ENCODE data around the gene SLC25A11.

SLC25A11 gene, protein sequence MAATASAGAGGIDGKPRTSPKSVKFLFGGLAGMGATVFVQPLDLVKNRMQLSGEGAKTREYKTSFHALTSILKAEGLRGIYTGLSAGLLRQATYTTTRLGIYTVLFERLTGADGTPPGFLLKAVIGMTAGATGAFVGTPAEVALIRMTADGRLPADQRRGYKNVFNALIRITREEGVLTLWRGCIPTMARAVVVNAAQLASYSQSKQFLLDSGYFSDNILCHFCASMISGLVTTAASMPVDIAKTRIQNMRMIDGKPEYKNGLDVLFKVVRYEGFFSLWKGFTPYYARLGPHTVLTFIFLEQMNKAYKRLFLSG

DNA sequence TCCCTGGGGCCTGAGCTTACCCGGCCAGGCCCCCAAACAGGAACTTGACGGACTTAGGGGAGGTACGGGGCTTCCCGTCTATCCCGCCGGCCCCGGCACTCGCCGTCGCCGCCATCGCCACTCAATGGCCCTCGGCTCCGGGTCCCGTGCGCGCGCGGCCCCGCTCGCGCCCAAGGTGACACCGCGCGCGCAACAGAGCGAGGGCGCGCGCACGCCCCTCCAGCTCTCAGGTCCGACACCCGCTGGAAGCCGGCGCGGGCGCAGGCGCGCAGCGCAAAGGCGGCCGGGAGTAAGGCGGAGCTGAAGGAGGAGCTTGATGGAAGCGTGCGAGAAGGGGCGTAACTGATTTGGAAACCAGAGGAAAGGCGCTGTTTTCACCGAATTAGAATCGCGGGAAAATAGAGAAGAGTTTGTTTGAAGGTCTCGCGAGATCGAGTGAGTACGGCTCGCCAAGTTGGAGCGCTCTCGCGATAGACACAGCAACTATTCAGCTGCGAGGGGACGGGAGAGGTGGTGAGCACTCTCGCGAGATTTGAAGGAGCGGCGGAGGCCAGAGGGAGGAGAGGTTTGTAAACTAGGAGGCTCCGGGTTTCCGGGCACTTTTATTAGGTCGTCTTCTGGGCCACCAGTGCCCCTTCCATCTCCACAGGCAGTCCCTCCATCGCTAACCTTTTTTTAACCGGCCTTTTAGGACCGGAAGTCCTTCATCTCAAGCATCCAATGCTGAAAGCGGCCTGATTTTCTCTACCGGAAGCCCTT, at the start of gene SLC25A11, which contains the start of gene RNF167:
TSS of gene SLC25A11 (minus strand) at position 251 of the 759 bp plus-strand sequence. CDS start at position 115, 136 bp downstream.
TSS of gene RNF167 (plus strand) at position 473 of the 759 bp plus-strand sequence. CDS start 642 bp downstream, outside the sequence.
- peak; percentile 100 for DNase-seq

DNA sequence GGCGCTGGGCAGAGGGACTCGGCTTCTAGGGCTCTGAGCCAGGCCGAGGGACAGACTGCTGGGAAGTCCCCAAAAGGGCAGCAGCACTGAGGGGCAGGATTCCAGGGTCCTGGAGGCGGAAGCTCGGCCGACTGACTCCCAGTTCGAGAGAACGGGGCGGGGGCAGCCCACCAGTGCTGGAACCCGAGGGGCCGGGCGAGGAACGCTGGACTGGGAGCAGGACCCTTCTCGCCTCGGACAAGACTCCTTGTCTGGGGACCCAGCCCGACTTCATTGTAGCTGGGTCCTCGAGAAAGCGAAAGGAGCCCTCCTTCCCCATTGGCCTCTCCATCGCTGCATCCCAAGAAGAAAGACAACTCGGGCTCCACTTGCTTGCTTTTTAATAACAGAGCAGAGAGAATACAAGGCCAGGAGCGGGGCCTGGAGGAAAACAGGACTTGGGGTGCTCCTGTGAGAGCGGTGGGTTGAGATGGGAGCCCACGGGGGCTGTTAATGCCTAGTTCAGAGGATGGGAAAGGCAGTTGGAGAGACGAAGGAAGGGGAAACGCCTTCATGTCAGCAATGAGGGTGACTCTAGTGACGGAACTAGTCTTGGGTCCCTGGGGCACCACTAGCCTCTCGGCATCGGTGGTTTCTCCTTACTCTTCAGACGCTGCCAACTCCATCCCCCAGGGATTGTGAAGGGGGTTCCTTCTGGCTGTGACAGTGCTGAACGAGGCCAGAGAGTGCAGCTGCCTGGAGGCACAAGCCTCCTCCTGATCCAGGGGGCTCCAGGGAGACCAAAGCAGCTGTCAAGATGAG, 48.1 kb upstream of the SLC25A11 start:
- DNase-seq = no peak

DNA sequence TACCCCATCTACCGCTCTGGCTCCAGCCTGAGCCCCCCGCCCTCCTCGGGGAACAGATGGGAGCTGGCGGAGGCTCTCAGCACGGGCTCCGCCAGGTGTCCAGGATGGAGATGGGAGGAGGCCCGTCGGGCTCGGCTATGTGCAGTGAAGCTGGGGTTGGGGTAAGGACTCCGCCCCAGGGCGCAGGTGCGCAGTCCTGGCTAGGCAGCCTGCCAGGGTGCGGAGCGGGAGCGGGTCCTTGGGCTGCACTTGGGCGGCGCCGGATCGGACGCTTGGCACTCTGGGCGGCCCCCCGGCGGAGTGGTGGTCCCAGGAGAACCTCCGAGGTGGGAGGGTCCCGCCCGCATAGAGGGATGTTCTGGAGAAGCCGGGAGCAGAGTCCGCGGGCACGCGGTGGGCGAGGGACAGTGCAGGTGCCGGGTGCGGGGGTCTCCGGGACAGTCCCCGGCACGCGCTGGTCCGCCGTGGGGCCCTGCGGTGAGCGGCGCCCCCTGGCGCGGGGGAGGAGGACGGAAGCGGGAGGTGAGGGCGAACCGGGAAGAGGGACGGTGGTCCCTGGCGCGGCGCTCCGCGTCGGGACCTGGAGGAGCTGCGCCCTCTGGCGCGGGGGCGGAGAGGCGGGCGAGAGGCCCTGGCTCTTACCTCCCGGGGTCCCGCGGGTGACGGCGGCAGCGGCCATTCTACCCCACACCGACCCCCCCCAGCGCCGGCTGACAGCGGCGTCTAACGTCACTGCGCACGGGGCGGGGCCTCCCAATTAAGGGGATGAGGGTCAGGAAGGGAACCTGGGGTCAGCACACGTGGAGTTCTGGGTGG, 47.3 kb upstream of the SLC25A11 start, which contains the start of gene CAMTA2:
TSS of gene CAMTA2 (minus strand) at position 725 of the 816 bp plus-strand sequence. CDS start 1,453 bp downstream, outside the sequence.
- DNase-seq = peak; percentile 71

DNA sequence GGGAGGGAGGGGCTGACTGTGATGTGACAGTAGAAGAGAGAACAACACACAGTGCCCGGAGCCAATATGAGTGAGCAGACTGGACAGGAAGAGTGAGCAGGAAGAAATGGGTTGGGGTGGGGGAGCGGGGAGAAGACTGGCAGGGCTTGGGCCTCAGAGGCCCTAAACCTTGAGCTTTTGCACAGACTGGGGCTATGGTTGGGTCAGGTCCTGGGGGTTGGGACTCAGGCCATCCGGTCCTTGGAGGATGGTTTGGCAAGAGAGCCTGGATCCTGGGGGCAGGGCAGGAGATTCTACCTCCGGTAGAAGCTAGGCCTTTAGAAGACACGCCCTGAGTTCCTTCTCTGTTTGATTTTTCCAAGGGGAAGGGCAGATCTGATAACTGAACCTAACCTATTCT, 46.6 kb upstream of the SLC25A11 start:
- no peak for DNase-seq

DNA sequence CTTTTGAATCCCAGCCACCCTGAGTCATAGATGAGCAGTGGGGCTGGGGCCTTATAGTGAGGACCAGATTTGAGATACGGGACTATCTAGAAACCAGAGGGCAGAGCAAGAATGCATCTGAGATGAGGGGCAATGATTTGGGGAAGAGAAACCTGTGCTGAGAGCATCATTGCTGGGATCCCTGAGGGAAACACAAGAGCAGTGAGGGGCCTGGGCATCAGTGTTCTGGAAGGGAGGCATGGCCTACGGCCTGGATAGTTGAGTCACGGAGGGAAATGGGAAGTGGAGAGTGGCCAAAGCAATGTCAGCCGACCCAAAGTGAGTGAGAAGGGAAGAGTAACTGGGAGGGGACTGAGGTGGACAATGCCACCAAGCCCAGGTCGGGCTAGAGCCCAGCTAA, 42.5 kb upstream of the SLC25A11 start:
- DNase-seq = no peak

DNA sequence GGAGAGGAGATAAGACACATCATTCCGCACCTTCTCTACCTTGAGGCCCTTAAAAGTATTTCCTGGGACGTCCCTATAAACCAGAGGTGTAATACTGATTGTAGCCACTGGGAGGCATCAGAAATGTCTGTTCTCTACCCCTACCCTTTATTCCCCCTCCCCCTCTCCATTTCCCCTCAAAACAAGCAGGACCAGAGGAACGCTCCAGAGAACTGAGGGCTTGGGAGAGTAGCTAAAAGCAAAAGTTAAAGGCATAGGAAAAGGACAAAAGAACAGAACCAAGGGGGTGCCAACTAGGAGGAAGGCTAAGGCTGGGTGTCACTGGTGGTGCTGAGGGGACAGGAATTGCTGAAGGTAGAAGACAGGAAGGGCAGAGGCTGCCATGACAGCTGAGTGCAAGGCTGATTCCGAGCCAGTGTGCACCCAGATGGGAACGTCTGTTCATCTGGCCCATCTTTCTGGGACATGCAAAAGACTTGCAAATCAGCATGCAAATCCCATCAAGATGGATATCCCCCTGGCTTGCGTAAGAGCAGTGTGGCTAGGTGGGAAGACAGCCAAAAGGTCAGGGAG, 40.9 kb upstream of the SLC25A11 start:
- peak; percentile 8 for DNase-seq

DNA sequence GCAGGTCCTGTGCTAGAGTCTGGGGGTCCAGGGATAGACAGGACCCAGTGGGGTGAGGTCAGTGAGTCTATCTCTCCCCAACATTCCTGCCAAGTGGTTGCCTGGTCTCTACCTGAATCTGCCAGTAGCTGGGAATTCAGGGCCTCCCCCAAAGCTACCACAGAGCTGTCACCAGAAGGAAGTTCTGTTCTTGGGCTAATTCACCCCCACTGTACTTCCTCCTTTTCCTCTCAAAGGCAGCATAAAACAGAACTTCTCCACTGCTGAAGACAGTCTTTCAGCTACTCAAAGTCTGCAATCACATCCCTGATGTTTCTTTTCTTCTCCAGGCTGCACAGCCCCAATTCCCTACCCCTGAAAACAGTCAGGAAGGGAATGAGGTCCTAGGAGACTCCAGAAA, 38.9 kb upstream of the SLC25A11 start:
- DNase-seq = peak; percentile 74

DNA sequence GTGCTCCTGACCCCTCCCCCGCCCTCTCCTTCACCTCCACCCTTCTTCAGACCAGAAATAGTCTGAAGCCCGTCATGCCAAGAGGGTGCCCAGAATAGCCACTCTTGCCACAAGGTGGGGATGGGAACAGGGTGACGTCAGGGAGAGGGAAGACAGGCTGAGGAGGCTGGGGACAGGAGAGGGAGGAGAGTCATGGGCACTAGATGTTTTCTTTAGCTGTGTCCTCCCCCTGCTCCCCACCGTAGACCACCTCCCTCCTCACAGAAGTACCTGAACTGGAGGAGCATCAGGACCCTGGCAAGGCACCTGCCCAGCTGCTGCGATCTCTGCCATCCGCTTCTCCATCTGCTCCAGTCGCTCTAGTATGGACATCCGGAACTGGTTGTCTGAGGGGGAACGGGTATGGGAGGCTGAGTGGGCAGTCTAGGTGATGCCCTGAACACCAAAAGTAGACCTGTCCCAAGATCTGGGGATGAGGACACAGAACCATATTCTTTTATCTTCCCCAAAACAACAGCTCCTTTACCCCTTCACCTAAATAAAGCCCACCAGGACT, 34.3 kb upstream of the SLC25A11 start:
- no peak for DNase-seq

DNA sequence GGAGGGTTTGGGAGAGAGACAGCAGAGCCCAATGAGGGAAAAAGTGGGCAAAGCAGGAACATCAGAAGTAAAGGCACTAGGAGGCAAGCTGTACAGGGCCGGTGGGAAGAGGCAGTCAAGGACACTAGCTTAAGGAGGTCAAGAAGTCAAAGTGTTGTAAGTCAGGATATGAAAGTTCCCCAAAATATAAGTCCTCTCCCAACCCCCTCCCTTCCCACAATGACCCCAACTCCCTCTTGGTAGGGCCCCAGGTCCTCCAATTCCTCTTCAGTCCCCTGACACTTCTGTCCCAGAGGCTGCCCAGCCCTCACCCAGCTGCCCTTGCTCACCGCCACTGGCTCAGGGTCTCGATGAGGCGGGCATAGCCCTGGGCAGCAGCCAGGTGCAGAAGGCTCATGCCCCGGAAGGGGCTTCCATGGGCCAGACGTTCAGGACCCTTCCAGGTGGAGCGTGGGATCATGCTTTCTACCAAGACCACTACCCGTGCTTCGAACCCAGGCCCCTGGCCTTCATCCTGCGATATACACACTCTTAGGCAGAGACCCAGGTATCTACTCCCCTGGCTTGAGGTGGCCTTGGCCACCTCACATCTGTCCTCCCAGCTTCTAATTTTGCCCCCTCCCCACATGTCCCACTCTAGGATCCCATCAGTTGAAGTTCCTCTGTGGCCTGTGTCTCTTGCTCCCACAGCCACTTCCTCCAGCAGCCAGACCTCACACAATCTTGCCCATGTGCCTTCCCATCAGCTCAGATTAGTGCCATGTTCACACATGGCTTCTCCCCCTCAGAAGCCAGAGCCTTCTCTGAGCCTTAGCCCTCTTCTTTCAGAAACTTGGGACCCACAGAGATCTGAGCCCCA, 33.6 kb upstream of the SLC25A11 start:
- DNase-seq = peak; percentile 79

DNA sequence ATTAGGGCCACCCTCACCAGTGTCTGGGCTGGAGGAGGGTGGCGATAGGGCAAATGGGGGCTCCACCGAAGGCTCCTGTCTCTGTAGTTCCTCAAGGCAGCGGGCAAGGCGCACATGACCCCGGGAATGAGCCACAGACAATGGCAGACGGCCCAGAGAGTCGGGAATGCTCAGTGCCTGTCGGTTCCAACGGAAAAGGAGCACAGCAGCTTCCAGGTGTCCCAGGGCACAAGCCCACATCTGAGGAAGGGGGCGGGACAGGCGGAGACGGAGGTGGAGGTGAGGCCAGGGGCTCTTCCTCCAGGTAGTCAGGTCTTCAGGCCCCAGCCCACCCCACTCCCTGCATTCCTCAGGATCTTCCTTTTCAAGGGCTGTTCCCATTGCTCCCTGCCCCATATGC, 32.9 kb upstream of the SLC25A11 start:
- DNase-seq = no peak

DNA sequence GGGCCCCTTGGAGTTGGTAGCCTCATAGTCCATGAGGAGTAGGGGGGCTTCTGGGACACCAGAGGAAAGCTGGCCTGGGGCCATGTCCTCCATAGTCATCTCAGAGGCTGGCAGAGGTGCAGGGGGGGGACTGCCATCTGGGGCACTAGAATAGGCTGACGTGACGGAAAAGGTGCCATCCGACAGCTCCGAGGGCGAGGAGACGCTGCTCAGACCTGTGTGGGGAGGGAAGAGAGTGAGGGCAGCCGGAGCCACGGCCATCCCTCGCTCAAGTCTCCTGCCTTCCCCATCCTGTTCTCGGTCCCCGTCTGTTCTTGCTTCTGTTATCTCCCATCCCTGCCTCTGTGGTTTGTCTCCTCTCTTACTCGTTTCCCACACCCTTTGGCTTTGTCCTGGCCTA, 32.5 kb upstream of the SLC25A11 start:
- DNase-seq = no peak

DNA sequence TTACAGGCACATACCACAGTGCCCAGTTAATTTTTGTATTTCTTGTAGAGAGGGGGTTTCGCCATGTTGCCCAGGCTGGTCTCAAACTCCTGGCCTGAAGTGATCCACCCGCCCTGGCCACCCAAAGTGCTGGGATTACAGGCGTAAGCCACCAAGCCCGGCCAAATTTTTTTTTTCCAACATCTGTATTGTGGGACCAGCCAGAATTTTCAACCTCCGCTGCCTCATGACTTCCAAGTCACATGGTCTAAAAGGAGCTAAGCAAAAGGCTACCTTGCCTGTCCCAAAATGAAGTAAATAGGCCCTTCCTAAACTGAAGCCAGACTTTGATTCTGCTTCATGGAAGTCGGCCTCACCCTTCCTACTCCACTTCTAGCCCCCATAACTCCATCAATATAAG, 32.0 kb upstream of the SLC25A11 start:
- no peak for DNase-seq

DNA sequence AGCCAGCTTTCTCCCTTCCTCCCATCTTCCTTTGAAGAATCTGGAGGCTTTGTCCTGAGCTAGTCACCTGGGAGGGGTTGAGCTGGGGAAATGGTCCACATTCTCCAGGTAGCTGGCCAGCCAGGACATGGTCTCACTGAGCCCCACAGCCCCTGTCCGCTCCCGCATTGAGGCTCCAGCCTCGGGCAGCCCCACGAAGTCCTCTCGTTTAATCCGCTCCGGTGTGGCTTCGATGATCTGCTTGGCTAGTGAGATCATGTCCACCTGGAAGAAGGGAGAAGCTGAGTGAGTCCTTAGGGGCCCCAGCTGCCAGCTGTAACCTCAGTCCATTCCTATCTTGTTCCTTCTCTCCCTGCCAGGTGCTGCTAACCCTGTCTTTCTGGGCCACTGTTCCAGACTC, 30.4 kb upstream of the SLC25A11 start:
- DNase-seq = no peak

DNA sequence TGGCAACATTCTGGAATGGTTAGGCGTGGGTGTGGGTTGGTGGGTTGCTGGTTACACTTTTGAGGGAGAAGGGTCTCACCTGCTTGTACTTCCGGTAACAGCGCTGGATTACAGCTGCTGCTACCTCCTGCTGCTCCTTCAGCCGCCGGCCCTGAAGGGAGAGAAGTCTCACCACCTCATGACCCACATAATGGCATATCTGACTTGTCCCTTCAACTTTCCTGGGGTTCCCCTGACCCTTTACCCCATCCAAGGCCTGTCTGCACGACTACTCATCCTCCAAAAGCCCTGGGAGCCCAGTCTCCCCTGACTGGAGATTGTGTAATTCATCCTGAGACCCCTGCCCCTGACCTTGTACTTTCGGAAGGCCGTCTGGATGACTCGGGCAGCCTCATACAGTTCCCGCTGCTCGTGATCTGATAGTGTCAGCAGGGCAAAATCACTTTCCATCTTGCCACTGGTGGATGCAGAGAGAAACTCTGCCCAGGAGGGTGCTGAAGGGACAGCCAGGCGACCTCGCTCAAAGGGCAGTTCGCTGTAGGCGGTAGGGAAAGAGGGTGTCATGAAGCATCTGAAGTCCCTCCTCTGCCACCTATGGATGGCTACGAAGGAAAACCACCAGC, 29.8 kb upstream of the SLC25A11 start:
- peak; percentile 15 for DNase-seq

DNA sequence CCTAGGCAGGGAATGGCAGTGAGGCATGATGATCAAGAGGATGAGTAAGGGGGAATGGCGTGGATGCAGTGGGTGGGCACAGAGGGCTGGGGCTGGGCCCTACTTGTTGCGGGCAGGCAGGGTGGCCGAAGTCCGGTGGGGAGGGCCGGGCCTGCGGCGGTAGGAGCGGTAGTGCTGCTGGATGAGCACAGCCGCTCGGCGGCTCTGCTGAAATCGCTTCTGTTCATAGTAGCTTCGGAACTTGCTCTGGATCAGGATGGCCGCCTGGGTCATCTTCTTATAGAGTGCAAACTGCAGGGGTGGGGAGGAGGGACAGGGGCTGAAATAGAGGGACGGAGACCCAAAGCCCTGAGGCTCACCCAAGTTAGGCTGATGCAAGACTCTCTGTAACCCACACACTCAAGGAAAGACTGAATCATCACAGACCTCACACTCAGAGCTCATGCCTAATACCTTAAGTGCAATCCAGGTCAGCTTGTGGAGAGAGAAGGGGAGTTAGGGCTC, 29.3 kb upstream of the SLC25A11 start:
- DNase-seq = peak; percentile 85

DNA sequence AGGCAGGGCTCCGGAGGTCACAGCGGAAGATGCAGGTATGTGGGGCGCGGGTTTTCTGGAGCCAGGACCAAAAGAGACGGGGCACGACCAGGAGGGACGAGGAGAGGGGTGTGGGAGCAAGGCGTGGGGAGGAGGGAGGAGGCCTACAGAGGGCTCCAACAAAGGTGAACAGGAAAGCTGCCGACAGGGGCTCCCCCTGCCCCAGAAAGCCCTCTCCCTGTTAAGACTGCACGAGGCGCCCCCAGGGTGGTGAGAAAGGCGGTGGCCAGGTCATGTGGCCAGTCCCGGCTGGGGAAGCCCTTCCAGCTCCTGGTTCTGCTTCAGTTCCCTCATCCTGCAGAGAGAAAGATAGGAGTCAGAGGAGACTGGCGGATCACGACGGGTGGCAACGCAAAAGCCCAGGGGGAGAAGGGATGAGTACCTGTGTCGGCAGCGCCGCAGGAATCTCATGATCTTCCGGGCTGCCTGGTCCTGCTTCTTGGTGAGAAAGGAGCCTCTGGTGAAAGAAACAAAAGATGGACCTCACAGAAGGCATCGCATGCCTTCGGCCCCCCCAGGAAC, 28.7 kb upstream of the SLC25A11 start:
- DNase-seq = no peak

DNA sequence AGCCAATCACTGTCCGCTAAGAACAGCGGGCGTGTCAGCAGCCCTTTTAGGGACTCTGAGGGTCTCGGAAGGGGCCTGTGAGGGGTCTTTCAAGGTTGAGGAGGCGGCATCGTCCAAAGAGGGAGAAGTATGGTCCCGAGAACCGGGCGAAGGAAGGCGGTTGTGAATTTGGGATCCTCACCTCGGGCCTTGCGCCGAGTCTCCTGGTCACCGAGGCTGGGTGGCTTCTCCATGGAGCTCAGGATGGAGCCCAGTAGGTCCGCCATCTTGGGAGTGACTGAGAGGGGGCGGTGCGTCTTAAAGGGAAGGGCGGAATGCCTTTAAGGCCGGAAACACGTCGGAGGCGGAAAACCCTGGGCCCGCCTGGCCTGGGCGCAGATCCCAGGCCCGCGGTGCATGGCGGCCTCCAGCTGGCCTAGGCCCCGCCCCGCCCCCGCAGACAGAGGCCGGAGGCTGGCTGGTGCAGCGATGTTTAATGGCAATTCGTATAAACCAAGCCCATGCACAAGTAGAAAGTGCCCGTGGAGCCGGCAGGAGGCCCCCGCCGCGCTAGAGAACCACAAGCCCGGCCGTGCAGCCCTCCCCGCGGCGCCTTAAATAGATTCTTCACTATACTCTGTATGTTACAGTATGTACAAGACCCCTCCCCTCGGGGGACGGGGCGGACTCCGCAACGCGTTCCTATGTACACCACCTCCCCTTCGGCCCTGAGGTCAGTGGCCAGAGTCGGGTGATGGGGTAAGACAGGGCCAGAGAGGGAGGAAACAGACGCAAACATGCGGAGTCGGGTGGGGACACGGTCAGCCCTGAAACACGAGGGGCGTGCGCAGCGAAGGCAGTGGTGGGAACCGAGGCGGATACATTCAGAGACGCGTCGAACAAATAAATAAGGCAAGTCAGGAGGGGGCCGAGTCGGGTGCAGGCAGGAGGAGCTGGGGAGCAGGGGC, 28.0 kb upstream of the SLC25A11 start, which contains the start of gene SPAG7:
TSS of gene SPAG7 (minus strand) at position 279 of the 947 bp plus-strand sequence. CDS start at position 266, 13 bp downstream.
- DNase-seq = peak; percentile 93
